ENCODE measurements around the gene ZBTB42.

The ZBTB42 gene

GRCh38 chr14:104765517-104765916 is 35.4 kb upstream of the ZBTB42 start:
- in situ Hi-C loops (cut with MboI; ENCODE audit: low sequenced_read_pairs, unreplicated experiment), result no loop called here
- TF ChIP-seq CTCF (IDR thresholded peaks at IDR 0.05; ENCODE audit: borderline replicate concordance, control extremely low read depth, extremely low read depth, insufficient read depth, missing control alignments), result no peak
- no peak for DNase-seq (ENCODE audit: low spot score)

GRCh38 chr14:104766256-104766862 is 34.5 kb upstream of the ZBTB42 start:
- no peak for TF ChIP-seq CTCF (IDR thresholded peaks at IDR 0.05; ENCODE audit: borderline replicate concordance, control extremely low read depth, extremely low read depth, insufficient read depth, missing control alignments)
- in situ Hi-C loops (cut with MboI; ENCODE audit: low sequenced_read_pairs, unreplicated experiment), result no loop called here
- no peak for DNase-seq (ENCODE audit: low spot score)

- in situ Hi-C loops (cut with MboI; ENCODE audit: low sequenced_read_pairs, unreplicated experiment), result no loop called here
- TF ChIP-seq CTCF (IDR thresholded peaks at IDR 0.05; ENCODE audit: borderline replicate concordance, control extremely low read depth, extremely low read depth, insufficient read depth, missing control alignments), result no peak
- DNase-seq (ENCODE audit: low spot score), result no peak
These were observed 33.9 kb upstream of the ZBTB42 start for GRCh38 chr14:104766863-104767633.

- TF ChIP-seq CTCF (IDR thresholded peaks at IDR 0.05; ENCODE audit: borderline replicate concordance, control extremely low read depth, extremely low read depth, insufficient read depth, missing control alignments), result no peak
- DNase-seq (ENCODE audit: low spot score), result no peak
- in situ Hi-C loops (cut with MboI; ENCODE audit: low sequenced_read_pairs, unreplicated experiment), result no loop called here
These were observed 33.3 kb upstream of the ZBTB42 start for GRCh38 chr14:104767634-104767918.

- in situ Hi-C loops (cut with MboI; ENCODE audit: low sequenced_read_pairs, unreplicated experiment), result no loop called here
- TF ChIP-seq CTCF (IDR thresholded peaks at IDR 0.05; ENCODE audit: borderline replicate concordance, control extremely low read depth, extremely low read depth, insufficient read depth, missing control alignments), result peak; percentile 99
- peak; percentile 94 for DNase-seq (ENCODE audit: low spot score)
These were observed 32.2 kb upstream of the ZBTB42 start for GRCh38 chr14:104768437-104769323.

- no peak for TF ChIP-seq CTCF (IDR thresholded peaks at IDR 0.05; ENCODE audit: borderline replicate concordance, control extremely low read depth, extremely low read depth, insufficient read depth, missing control alignments)
- in situ Hi-C loops (cut with MboI; ENCODE audit: low sequenced_read_pairs, unreplicated experiment), result loop anchor here (5.0 kb wide), 1 partner anchor 58 kb away; no protein-coding TSS in a partner anchor
- no peak for DNase-seq (ENCODE audit: low spot score)
These were observed 31.4 kb upstream of the ZBTB42 start for GRCh38 chr14:104769324-104770071.
